ENCODE results near the gene BRD9.

- no peak for TF ChIP-seq CTCF (IDR thresholded peaks at IDR 0.05; ENCODE audit: extremely low read depth in 1 of 2, insufficient read depth in 1 of 2, low read depth in 1 of 2, low read length in 2 of 2)
- TF ChIP-seq POLR2AphosphoS5 (IDR thresholded peaks at IDR 0.05; ENCODE audit: insufficient read depth, low read depth, low read length) = no peak
- TF ChIP-seq JUN (IDR thresholded peaks at IDR 0.05; ENCODE audit: borderline replicate concordance, insufficient read depth, insufficient read length, low read depth) = no peak
- no peak for TF ChIP-seq POLR2A (IDR thresholded peaks at IDR 0.05; ENCODE audit: low read depth, low read length)
- TF ChIP-seq EZH2 (IDR thresholded peaks at IDR 0.05; ENCODE audit: borderline replicate concordance, low read depth, low read length, severe bottlenecking) = no peak
- TF ChIP-seq MAX (IDR thresholded peaks at IDR 0.05; ENCODE audit: insufficient read depth, insufficient read length) = no peak
- no peak for TF ChIP-seq GATA2 (IDR thresholded peaks at IDR 0.05; ENCODE audit: insufficient read depth, insufficient read length, low read depth, low read length)
- no peak for TF ChIP-seq FOS (IDR thresholded peaks at IDR 0.05; ENCODE audit: borderline replicate concordance, insufficient read depth, low read length)
- no peak for TF ChIP-seq MYC (IDR thresholded peaks at IDR 0.05; ENCODE audit: low read depth, low read length)
These were observed 41.0 kb downstream of the BRD9 start for GRCh38 chr5:851553-851952.

Data from endothelial cell of umbilical vein (primary cell).